Thyroid gland (tissue), 4 donors: ENCODE results near the gene OAS2. TPM values are rescaled to one million over a fixed set of nuclear protein-coding genes. Genes with fewer than 3 reads are reported as not detected.

ENCODE experiments used
- DNase-seq, 2 donors: peaks; one replicate each; pipeline ENCODE4 v3.0.0-alpha.2; 2019
- H3K27ac ChIP-seq, 3 donors: fragments of 200-600 bp; sonication (generic); 1 replicate in 2 of 3; 2 replicates in 1 of 3; pipeline ENCODE4 v1.5.1; 2016 to 2019; ENCODE audit warnings: mild to moderate bottlenecking in 1 of 3, moderate library complexity in 1 of 3
- H3K27me3 ChIP-seq: fragments of 200-600 bp; sonication (generic); one replicate; pipeline ENCODE4 v1.5.1; 2019
- H3K36me3 ChIP-seq, 2 donors: fragments of 200-600 bp; sonication (generic); one replicate each; pipeline ENCODE4 v1.5.1; 2016 to 2019
- H3K4me1 ChIP-seq, 2 donors: fragments of 200-600 bp; sonication (generic); one replicate each; pipeline ENCODE4 v1.5.1; 2017 to 2019
- H3K4me3 ChIP-seq, 3 donors: fragments of 200-600 bp; sonication (generic); replicated peaks in 1 of 3; 1 replicate in 2 of 3; 2 replicates in 1 of 3; pipeline ENCODE4 v1.5.1; 2016; ENCODE audit warnings: mild to moderate bottlenecking in 1 of 3
- H3K9me3 ChIP-seq: fragments of 200-600 bp; sonication (generic); one replicate; pipeline ENCODE4 v1.5.1; 2017
- CTCF ChIP-seq, 6 experiments: fragments of 200-600 bp in 3 of 6; fragments of 450-650 bp in 3 of 6; sonication (generic) in 3 of 6; IDR thresholded peaks; one replicate each; pipeline ENCODE4 v1.5.1; 2016 to 2019; ENCODE audit warnings: antibody characterized with exemption in 6 of 6, mild to moderate bottlenecking in 2 of 6, inconsistent platforms in 1 of 6, moderate library complexity in 1 of 6
- POLR2A ChIP-seq, 2 donors: fragments of 450-650 bp; IDR thresholded peaks; one replicate each; pipeline ENCODE4 v1.6.1; 2017; ENCODE audit warnings: antibody characterized with exemption in 2 of 2, mild to moderate bottlenecking in 2 of 2, moderate library complexity in 1 of 2
- WGBS, 2 donors: methylation state at CpG; one replicate each; pipeline ENCODE4 v1.1.5; 2017; 5-methylcytosine and 5-hydroxymethylcytosine counted together
- intact Hi-C: fragments of 100-400 bp; cut with DNase I; formaldehyde crosslinking; loops from one replicate; pipeline ENCODE4 v1.15.1; 2023
- total RNA-seq, 4 donors: library from RNA; depleted of rRNA; stranded (reverse); fragments of >200 nt; gene quantifications; one replicate each; pipeline ENCODE4 v1.2.3, GENCODE V29; 2016

Gene OAS2
- total RNA-seq, 4 donors from 2014 or later: 2.7 to 9.1 (median 6.0) TPM

GRCh38 chr12:112939761-112940381 is 38.4 kb upstream of the OAS2 start:
- Histone ChIP-seq H3K27me3 (no peaks in the 10 kb centered on the region), H3K27ac (no peak overlapping the region), H3K9me3 (no peaks in the 10 kb centered on the region), H3K4me1 (peaks cover 7 to 11% of the 10 kb centered on the region in 2 donors), H3K4me3 (no peak overlapping the region), H3K36me3 (no peaks in the 10 kb centered on the region)
- intact Hi-C loops: no loop called here
- DNase-seq: no peak
- WGBS, 2 donors: 68 to 78% methylated on average over 7 of the region's 7 CpGs
- no peak for TF ChIP-seq POLR2A (IDR thresholded peaks at IDR 0.05)
- TF ChIP-seq CTCF (IDR thresholded peaks at IDR 0.05): no peak

GRCh38 chr12:112941528-112942335 is 36.6 kb upstream of the OAS2 start:
- TF ChIP-seq POLR2A (IDR thresholded peaks at IDR 0.05) (no peak), CTCF (IDR thresholded peaks at IDR 0.05) (no peak)
- 88 to 92% methylated on average over 15 to 16 of the region's 16 CpGs for WGBS, 2 donors
- no peaks in the 10 kb centered on the region for H3K9me3 ChIP-seq
- intact Hi-C loops: no loop called here
- H3K36me3 ChIP-seq: no peaks in the 10 kb centered on the region
- no peak overlapping the region for H3K4me3 ChIP-seq
- H3K27me3 ChIP-seq: no peaks in the 10 kb centered on the region
- peaks cover 7 to 11% of the 10 kb centered on the region in 2 donors for H3K4me1 ChIP-seq
- no peak for DNase-seq
- H3K27ac ChIP-seq: no peak overlapping the region

GRCh38 chr12:112942572-112942971 is 35.7 kb upstream of the OAS2 start:
- Histone ChIP-seq H3K27me3 (no peaks in the 10 kb centered on the region), H3K36me3 (peaks cover 0 to 5% of the 10 kb centered on the region in 2 donors), H3K9me3 (no peaks in the 10 kb centered on the region), H3K27ac (no peak overlapping the region), H3K4me3 (no peak overlapping the region), H3K4me1 (peaks cover 7 to 11% of the 10 kb centered on the region in 2 donors)
- DNase-seq: no peak
- 96 to 100% methylated on average over 1 of the region's 1 CpG for WGBS, 2 donors
- intact Hi-C loops: no loop called here
- no peak for TF ChIP-seq POLR2A (IDR thresholded peaks at IDR 0.05)
- TF ChIP-seq CTCF (IDR thresholded peaks at IDR 0.05): no peak

- WGBS, 2 donors: 92% methylated on average over 15 of the region's 15 CpGs
- intact Hi-C loops: no loop called here
- no peak for TF ChIP-seq POLR2A (IDR thresholded peaks at IDR 0.05)
- TF ChIP-seq CTCF (IDR thresholded peaks at IDR 0.05): no peak
- Histone ChIP-seq H3K36me3 (peaks cover 0 to 5% of the 10 kb centered on the region in 2 donors), H3K27ac (no peak overlapping the region), H3K4me1 (peaks cover 4 to 6% of the 10 kb centered on the region in 2 donors), H3K27me3 (no peaks in the 10 kb centered on the region), H3K4me3 (no peak overlapping the region), H3K9me3 (no peaks in the 10 kb centered on the region)
- DNase-seq: no peak
These were observed 34.2 kb upstream of the OAS2 start for GRCh38 chr12:112944024-112944690.
